Naive thymus-derived CD4-positive, alpha-beta T cell (primary cell): ENCODE measurements around the gene ASXL1. TPM values are rescaled to one million over a fixed set of nuclear protein-coding genes. Genes with fewer than 3 reads are reported as not detected.

Experiments
- ATAC-seq: fragments of 150-1000 bp; cut with Tn5 transposase; 2 replicates; pipeline ENCODE4 v1.10.0; 2021; ENCODE audit warnings: mild to moderate bottlenecking, moderate library complexity
- CTCF ChIA-PET: fragments of 350-600 bp; sonication (Branson Sonifier 250); formaldehyde crosslinking; loops from one replicate; lab custom pipeline; 2021; ENCODE audit warnings: antibody characterized with exemption; lab: Charles Lee
- POLR2A ChIA-PET: fragments of 350-600 bp; sonication (Branson Sonifier 250); formaldehyde crosslinking; loops from one replicate; lab custom pipeline; 2021; ENCODE audit warnings: antibody characterized with exemption, inconsistent platforms; lab: Charles Lee
- DNase-seq, 9 donors: peaks; one replicate each; pipeline versions ENCODE4 v3.0.0 to v3.0.0-alpha.2; 2020 to 2022; ENCODE audit warnings: mixed read lengths in 1 of 9
- H3K27ac ChIP-seq: one replicate; pipeline ENCODE4 v1.7.0; 2013; ENCODE audit warnings: mild to moderate bottlenecking, low read depth, low read length, moderate library complexity
- H3K27me3 ChIP-seq, 2 donors: one replicate each; pipeline ENCODE4 v1.7.0; 2013; ENCODE audit warnings: low read length in 2 of 2, mild to moderate bottlenecking in 2 of 2, moderate library complexity in 2 of 2; ENCODE audit not compliant: control insufficient read depth in 2 of 2, insufficient read depth in 2 of 2
- H3K36me3 ChIP-seq, 3 experiments: 1 replicate in 2 of 3; 2 replicates in 1 of 3; pipeline ENCODE4 v1.7.0; 2013; ENCODE audit warnings: low read length in 3 of 3, mild to moderate bottlenecking in 3 of 3, moderate library complexity in 1 of 3; ENCODE audit not compliant: insufficient read depth in 3 of 3, control insufficient read depth in 2 of 3
- H3K4me1 ChIP-seq, 2 donors: one replicate each; pipeline ENCODE4 v1.7.0; 2013; ENCODE audit warnings: low read length in 2 of 2, mild to moderate bottlenecking in 2 of 2, moderate library complexity in 1 of 2; ENCODE audit not compliant: control insufficient read depth in 2 of 2, insufficient read depth in 2 of 2
- H3K4me3 ChIP-seq: 2 replicates; pipeline ENCODE4 v1.7.0; 2013; ENCODE audit warnings: mild to moderate bottlenecking, low read length
- H3K9me3 ChIP-seq, 3 experiments: 1 replicate in 2 of 3; 2 replicates in 1 of 3; pipeline ENCODE4 v1.7.0; 2013; ENCODE audit warnings: low read length in 3 of 3; ENCODE audit not compliant: control insufficient read depth in 2 of 3
- H3K27ac Mint-ChIP-seq, 9 donors: one replicate each; pipeline ENCODE4 v1.8.0; 2020 to 2022; ENCODE audit warnings: mixed read lengths in 9 of 9, mild to moderate bottlenecking in 8 of 9, moderate library complexity in 5 of 9, inconsistent platforms in 2 of 9
- H3K27me3 Mint-ChIP-seq, 5 donors: one replicate each; pipeline ENCODE4 v1.8.0; 2021 to 2022; ENCODE audit warnings: mixed read lengths in 5 of 5, mild to moderate bottlenecking in 1 of 5
- H3K36me3 Mint-ChIP-seq, 5 donors: one replicate each; pipeline ENCODE4 v1.8.0; 2020 to 2022; ENCODE audit warnings: mixed read lengths in 5 of 5, mild to moderate bottlenecking in 3 of 5, inconsistent platforms in 1 of 5
- H3K4me1 Mint-ChIP-seq, 7 donors: one replicate each; pipeline ENCODE4 v1.8.0; 2020 to 2022; ENCODE audit warnings: mixed read lengths in 7 of 7, mild to moderate bottlenecking in 3 of 7, inconsistent platforms in 1 of 7
- H3K4me3 Mint-ChIP-seq, 10 donors: one replicate each; pipeline ENCODE4 v1.8.0; 2020 to 2022; ENCODE audit warnings: mild to moderate bottlenecking in 10 of 10, mixed read lengths in 10 of 10, moderate library complexity in 6 of 10, inconsistent platforms in 2 of 10
- H3K9me3 Mint-ChIP-seq, 11 donors: one replicate each; pipeline ENCODE4 v1.8.0; 2020 to 2022; ENCODE audit warnings: mixed read lengths in 11 of 11, mild to moderate bottlenecking in 4 of 11, inconsistent platforms in 1 of 11, moderate library complexity in 1 of 11
- intact Hi-C, 2 donors: fragments of 100-400 bp; cut with micrococcal nuclease; formaldehyde crosslinking; loops; one replicate each; pipeline ENCODE4 v1.15.1; 2023
- polyA plus RNA-seq, 2 donors: library from polyadenylated mRNA; unstranded; fragments of 300-500 nt; fragmentation: Illumina TruSeq; gene quantifications; one replicate each; pipeline ENCODE4 v1.2.3, GENCODE V29; 2021
- total RNA-seq, 6 experiments: library from RNA in 5 of 6; stranded (reverse) in 5 of 6; gene quantifications; 1 replicate in 5 of 6; 2 replicates in 1 of 6; pipeline ENCODE4 v1.2.3 and lab custom pipeline; 2021 to 2026

Gene ASXL1
- total and polyA plus RNA-seq, 7 experiments from 2014 or later, result 14.7 to 200 (median 147) TPM

DNA sequence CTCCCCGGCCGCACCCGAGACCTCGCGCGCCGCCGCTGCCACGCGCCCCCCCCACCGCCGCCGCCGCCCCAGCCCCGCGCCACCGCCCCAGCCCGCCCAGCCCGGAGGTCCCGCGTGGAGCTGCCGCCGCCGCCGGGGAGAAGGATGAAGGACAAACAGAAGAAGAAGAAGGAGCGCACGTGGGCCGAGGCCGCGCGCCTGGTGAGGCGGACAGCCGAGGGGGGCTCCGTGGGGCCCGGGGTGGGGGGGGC, 426 bp downstream of the ASXL1 start:
- H3K27ac Mint-ChIP-seq, result peak overlapping the region in 3 of 9 donors; percentile 98 to 99 (median 98)
- ChIA-PET CTCF (no interaction called here), POLR2A (interaction anchor here (1.1 to 2.9 kb wide), 9 partner anchors 27 to 178 kb away, joined by 3 to 17 read pairs (median 7); no protein-coding TSS in a partner anchor)
- H3K36me3 Mint-ChIP-seq, result peaks cover 0 to 8% (median 0%) of the 10 kb centered on the region in 5 donors
- Histone ChIP-seq H3K9me3 (no peaks in the 10 kb centered on the region), H3K27me3 (no peaks in the 10 kb centered on the region), H3K4me3 (peak overlapping the region; percentile 95), H3K27ac (peak overlapping the region; percentile 98), H3K36me3 (no peaks in the 10 kb centered on the region), H3K4me1 (peaks cover 15 to 32% of the 10 kb centered on the region in 2 donors)
- ATAC-seq (no peak), DNase-seq (no peak)
- H3K9me3 Mint-ChIP-seq, result no peaks in the 10 kb centered on the region
- peaks cover 43 to 70% (median 50%) of the 10 kb centered on the region in 7 donors for H3K4me1 Mint-ChIP-seq
- H3K4me3 Mint-ChIP-seq, result peak overlapping the region in 2 of 10 donors; percentile 87 to 95
- intact Hi-C loops, result loop anchor here (1.0 to 5.0 kb wide), 21 partner anchors 21 to 1944 kb away; partner anchors contain the start of genes EIF2S2 (in 2 of the 2), KIF3B (in 2 of the 2), PLAGL2 (in 2 of the 2) and POFUT1 (in 2 of the 2)
- H3K27me3 Mint-ChIP-seq, result no peaks in the 10 kb centered on the region

DNA sequence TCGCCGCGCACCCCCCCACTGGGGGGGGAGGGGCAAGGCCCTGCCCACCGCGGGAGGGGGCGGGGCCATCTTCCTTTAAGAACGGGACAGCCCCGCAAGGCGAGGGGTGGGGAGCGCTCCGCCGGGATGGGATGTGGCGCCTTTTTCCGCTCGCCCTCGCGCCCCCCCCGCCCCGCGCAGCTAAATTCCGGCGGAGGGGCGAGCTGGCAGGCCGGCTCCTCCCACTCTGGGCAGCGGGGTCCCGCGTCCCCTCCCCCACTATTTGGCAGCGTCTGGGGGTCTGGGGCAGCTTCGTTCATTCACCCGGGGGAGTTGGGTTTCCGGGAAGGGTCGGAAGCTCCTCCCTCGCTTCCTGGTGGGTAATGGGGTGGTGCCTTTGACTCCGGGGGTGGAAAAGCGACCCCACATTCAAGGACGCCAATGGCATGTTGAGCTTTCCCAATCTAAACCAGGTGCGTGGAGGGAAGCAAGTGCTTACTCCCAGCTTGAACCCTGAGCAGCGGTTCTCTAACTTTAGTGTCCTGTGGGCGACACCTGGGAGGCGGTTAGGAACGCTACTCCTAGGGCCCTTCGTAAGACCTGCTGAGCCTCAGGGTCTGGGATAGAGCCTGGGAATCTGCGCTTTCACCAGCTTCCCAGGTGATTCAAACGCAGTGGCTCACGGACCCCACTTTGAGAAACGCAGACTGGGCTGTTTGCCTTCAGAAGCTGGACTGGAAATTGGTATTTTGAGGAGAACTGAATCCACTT, 927 bp downstream of the ASXL1 start:
- Mint-ChIP-seq H3K4me1 (peaks cover 46 to 74% (median 55%) of the 10 kb centered on the region in 7 donors), H3K27ac (peak overlapping the region; percentile 86 to 97 (median 93)), H3K27me3 (no peaks in the 10 kb centered on the region), H3K4me3 (peak overlapping the region; percentile 87 to 95 (median 94)), H3K36me3 (peaks cover 0 to 8% (median 0%) of the 10 kb centered on the region in 5 donors), H3K9me3 (no peaks in the 10 kb centered on the region)
- peak; percentile 58 for ATAC-seq
- ChIA-PET CTCF (interaction anchor here (0.5 to 0.7 kb wide), 3 partner anchors 8 to 334 kb away, joined by 3 read pairs; no protein-coding TSS in a partner anchor), POLR2A (interaction anchor here (0.6 to 2.9 kb wide), 19 partner anchors 15 to 178 kb away, joined by 3 to 17 read pairs (median 4); no protein-coding TSS in a partner anchor)
- Histone ChIP-seq H3K27ac (peak overlapping the region; percentile 98), H3K4me1 (peaks cover 15 to 36% of the 10 kb centered on the region in 2 donors), H3K4me3 (peak overlapping the region; percentile 95), H3K36me3 (no peaks in the 10 kb centered on the region), H3K9me3 (no peaks in the 10 kb centered on the region), H3K27me3 (no peaks in the 10 kb centered on the region)
- intact Hi-C loops, result loop anchor here (1.0 to 5.0 kb wide), 21 partner anchors 22 to 1943 kb away; partner anchors contain the start of genes EIF2S2 (in 2 of the 2), KIF3B (in 2 of the 2), PLAGL2 (in 2 of the 2) and POFUT1 (in 2 of the 2)
- DNase-seq, result peak; percentile 57 to 85 (median 68)

DNA sequence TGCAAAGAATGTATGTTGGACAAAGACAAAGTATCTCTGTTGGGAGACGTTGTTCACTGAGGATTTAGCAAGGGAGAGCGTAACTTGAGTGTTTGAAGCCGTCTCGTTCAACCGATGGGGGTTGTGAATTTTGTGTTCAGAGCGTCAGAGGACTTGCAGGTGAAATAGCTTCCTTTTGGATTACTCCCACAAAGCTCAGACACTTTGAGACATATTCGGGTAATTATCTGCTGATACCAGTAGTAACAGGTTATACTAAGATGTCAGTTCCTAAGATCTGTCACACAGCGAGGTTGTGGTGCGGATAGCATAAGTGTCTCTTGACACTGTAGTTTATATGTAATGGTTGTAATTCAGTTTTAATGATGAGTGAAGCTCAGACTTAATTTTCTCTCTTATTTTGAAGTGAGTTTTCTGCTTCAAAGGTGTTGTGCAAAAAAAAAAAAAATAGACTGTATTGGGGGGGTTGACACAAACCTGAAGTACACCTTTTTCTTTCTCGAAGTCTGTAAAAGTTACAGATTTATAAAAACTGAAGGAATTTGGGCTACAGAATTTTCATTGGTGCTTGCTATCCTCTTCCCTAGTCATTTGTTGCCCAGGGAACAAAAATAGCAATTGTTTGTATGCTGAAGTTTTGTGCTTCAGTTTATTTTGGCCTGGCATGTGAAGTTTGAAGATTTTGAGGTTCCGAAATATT, 1.7 kb downstream of the ASXL1 start:
- ChIA-PET POLR2A (interaction anchor here (0.7 to 2.9 kb wide), 18 partner anchors 14 to 177 kb away, joined by 3 to 17 read pairs (median 4); no protein-coding TSS in a partner anchor), CTCF (interaction anchor here (0.5 to 0.7 kb wide), 3 partner anchors 9 to 333 kb away, joined by 3 read pairs; no protein-coding TSS in a partner anchor)
- Mint-ChIP-seq H3K27ac (peak overlapping the region; percentile 86 to 97 (median 93)), H3K4me3 (peak overlapping the region; percentile 87 to 95 (median 94)), H3K4me1 (peaks cover 50 to 71% (median 59%) of the 10 kb centered on the region in 7 donors), H3K27me3 (no peaks in the 10 kb centered on the region), H3K9me3 (no peaks in the 10 kb centered on the region), H3K36me3 (peaks cover 0 to 8% (median 0%) of the 10 kb centered on the region in 5 donors)
- Histone ChIP-seq H3K27me3 (no peaks in the 10 kb centered on the region), H3K4me1 (peaks cover 15 to 43% of the 10 kb centered on the region in 2 donors), H3K36me3 (no peaks in the 10 kb centered on the region), H3K9me3 (no peaks in the 10 kb centered on the region), H3K4me3 (peak overlapping the region; percentile 95), H3K27ac (peak overlapping the region; percentile 98)
- ATAC-seq (no peak), DNase-seq (peak in 7 of 9 donors; percentile 20 to 48 (median 32))
- intact Hi-C loops, result loop anchor here (1.0 to 5.0 kb wide), 11 partner anchors 23 to 1943 kb away; partner anchors contain the start of genes EIF2S2 (in 2 of the 2), AHCY (in 1 of the 2), BCL2L1 (in 1 of the 2) and CHMP4B (in 1 of the 2)

DNA sequence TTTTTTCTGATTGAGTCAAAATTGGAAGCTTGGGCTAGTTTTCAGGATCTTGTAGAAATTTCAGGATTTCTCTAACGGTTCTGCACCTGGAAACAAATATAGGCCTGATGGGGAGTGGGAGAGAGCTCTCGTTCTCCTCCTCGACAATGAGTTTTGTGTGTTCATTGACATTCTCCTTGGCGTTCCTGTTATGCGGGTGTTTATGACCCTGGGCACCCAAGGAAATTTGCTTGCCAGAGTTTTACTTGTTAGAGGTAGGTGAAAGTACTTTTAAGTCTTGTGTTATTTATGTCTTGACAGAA, 2.2 kb downstream of the ASXL1 start:
- Mint-ChIP-seq H3K27me3 (no peaks in the 10 kb centered on the region), H3K27ac (peak overlapping the region; percentile 80 to 97 (median 93)), H3K4me1 (peaks cover 54 to 73% (median 64%) of the 10 kb centered on the region in 7 donors), H3K4me3 (peak overlapping the region; percentile 87 to 95 (median 94)), H3K36me3 (peaks cover 0 to 8% (median 0%) of the 10 kb centered on the region in 5 donors), H3K9me3 (no peaks in the 10 kb centered on the region)
- Histone ChIP-seq H3K4me1 (peaks cover 16 to 48% of the 10 kb centered on the region in 2 donors), H3K27ac (peak overlapping the region; percentile 98), H3K4me3 (peak overlapping the region; percentile 95), H3K27me3 (no peaks in the 10 kb centered on the region), H3K36me3 (no peaks in the 10 kb centered on the region), H3K9me3 (no peaks in the 10 kb centered on the region)
- CTCF ChIA-PET, result no interaction called here
- DNase-seq (peak in 1 of 9 donors; percentile 13), ATAC-seq (no peak)
- POLR2A ChIA-PET, result interaction anchor here (1.4 to 2.9 kb wide), 4 partner anchors 26 to 151 kb away, joined by 3 to 13 read pairs (median 6); no protein-coding TSS in a partner anchor
- intact Hi-C loops, result no loop called here

DNA sequence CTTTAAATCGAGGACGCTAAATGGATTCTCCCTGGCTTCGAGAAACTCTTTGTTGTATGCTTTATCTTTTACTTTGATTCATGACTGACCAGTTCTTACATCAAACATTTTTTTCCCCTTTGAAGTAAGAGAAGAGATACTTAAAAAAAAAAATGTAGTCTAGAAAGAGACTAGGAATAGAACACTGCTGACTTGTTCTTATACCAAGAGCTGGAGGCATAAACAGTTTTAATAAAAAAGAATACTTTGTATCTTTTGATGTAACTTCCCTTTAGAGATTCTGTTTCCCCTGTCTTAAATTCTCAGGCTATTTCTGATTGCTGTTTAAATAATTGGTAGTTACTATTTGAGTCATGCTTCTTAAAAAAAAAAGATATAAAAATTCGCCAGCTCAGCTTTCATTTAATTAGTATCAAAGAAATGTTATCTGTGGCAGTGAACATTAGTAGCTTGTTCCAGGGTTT, 4.8 kb downstream of the ASXL1 start:
- Histone ChIP-seq H3K36me3 (peaks cover 0 to 5% (median 0%) of the 10 kb centered on the region in 3 experiments), H3K4me3 (no peak overlapping the region), H3K4me1 (peaks cover 22 to 57% of the 10 kb centered on the region in 2 donors), H3K27me3 (no peaks in the 10 kb centered on the region), H3K27ac (peak overlapping the region; percentile 4), H3K9me3 (no peaks in the 10 kb centered on the region)
- Mint-ChIP-seq H3K4me1 (peaks cover 64 to 90% (median 81%) of the 10 kb centered on the region in 7 donors), H3K36me3 (peaks cover 0 to 17% (median 5%) of the 10 kb centered on the region in 5 donors), H3K27ac (peak overlapping the region in 8 of 9 donors; percentile 55 to 95 (median 72)), H3K27me3 (no peaks in the 10 kb centered on the region), H3K9me3 (no peaks in the 10 kb centered on the region), H3K4me3 (peak overlapping the region; percentile 6 to 95 (median 64))
- ATAC-seq, result no peak
- ChIA-PET POLR2A (interaction anchor here (0.5 to 0.6 kb wide), 2 partner anchors 27 to 192 kb away, joined by 5 read pairs; no protein-coding TSS in a partner anchor), CTCF (interaction anchor here (0.6 to 1.2 kb wide), 2 partner anchors 290 to 292 kb away, joined by 3 read pairs; no protein-coding TSS in a partner anchor)
- intact Hi-C loops, result no loop called here
- no peak for DNase-seq
